Body of pancreas (tissue), 4 donors: Measurements from ENCODE around the gene MAL.

Experiments
- POLR2A ChIP-seq, 3 donors: fragments of 450-650 bp; IDR thresholded peaks; one replicate each; pipeline ENCODE4 v1.6.1; 2016; ENCODE audit warnings: antibody characterized with exemption in 3 of 3, mild to moderate bottlenecking in 2 of 3
- TF ChIP-seq, protein P1 (sequence below), 7 experiments: fragments of 450-650 bp in 4 of 7; fragments of 200-600 bp in 3 of 7; sonication (generic) in 3 of 7; IDR thresholded peaks; one replicate each; pipeline ENCODE4 v1.5.1; 2016 to 2019; ENCODE audit warnings: antibody characterized with exemption in 7 of 7

DNA sequence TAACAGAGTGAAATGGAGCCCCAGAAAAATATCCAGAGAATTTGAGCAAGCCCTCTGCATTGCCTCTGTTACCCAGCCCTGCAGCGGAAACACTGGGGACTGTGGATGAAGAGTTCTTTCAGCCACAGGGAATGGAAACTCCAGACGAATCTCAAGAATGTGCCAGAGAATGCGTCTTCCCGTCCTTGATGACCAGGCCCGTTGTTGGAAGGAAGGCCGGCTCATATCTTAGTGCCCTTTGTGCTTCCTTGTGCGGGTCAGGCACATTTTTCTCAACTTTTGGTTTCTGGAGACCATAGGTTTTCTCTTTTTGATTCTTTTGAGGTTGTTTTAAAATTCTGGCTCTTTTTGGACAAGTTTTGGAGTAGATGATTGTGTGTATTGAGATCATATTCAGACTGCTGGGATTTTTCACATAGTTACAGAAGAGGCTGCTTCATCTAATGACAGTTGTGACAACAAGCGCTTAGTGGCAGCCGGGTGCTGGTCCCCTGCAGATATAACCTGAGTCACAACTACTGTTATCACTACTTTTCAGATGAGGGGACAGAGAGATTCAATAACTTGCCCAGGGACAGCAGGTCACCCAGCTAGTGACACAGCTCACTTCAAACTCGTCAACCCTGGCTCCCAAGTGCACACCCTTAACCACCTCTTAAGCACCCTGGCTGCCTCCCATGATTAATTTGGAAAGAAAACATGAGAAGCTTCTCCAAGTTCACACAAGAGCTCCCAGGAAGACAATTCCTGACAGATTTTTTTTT is 15.7 kb downstream of the MAL start:
- TF ChIP-seq, protein P1, sequence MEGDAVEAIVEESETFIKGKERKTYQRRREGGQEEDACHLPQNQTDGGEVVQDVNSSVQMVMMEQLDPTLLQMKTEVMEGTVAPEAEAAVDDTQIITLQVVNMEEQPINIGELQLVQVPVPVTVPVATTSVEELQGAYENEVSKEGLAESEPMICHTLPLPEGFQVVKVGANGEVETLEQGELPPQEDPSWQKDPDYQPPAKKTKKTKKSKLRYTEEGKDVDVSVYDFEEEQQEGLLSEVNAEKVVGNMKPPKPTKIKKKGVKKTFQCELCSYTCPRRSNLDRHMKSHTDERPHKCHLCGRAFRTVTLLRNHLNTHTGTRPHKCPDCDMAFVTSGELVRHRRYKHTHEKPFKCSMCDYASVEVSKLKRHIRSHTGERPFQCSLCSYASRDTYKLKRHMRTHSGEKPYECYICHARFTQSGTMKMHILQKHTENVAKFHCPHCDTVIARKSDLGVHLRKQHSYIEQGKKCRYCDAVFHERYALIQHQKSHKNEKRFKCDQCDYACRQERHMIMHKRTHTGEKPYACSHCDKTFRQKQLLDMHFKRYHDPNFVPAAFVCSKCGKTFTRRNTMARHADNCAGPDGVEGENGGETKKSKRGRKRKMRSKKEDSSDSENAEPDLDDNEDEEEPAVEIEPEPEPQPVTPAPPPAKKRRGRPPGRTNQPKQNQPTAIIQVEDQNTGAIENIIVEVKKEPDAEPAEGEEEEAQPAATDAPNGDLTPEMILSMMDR (IDR thresholded peaks at IDR 0.05), result no peak
- TF ChIP-seq POLR2A (IDR thresholded peaks at IDR 0.05), result no peak
